ENCODE data around the gene VAMP5.

GRCh38 chr2:85631316-85631715 is 47.1 kb downstream of the VAMP5 start:
- no peak for TF ChIP-seq CTCF (conservative IDR thresholded peaks at IDR 0.05; ENCODE audit: low read depth in 2 of 2)
- no peak for TF ChIP-seq EZH2 (IDR thresholded peaks at IDR 0.05; ENCODE audit: low read depth, unreplicated experiment)
- TF ChIP-seq POLR2AphosphoS5 (IDR thresholded peaks at IDR 0.05; ENCODE audit: low read depth) = no peak
- TF ChIP-seq EZH2phosphoT487 (IDR thresholded peaks at IDR 0.05; ENCODE audit: unreplicated experiment) = peak; percentile 28

Measured in GM23338 (cell line).